ENCODE results near the gene SPOCK3.

The SPOCK3 gene

DNA sequence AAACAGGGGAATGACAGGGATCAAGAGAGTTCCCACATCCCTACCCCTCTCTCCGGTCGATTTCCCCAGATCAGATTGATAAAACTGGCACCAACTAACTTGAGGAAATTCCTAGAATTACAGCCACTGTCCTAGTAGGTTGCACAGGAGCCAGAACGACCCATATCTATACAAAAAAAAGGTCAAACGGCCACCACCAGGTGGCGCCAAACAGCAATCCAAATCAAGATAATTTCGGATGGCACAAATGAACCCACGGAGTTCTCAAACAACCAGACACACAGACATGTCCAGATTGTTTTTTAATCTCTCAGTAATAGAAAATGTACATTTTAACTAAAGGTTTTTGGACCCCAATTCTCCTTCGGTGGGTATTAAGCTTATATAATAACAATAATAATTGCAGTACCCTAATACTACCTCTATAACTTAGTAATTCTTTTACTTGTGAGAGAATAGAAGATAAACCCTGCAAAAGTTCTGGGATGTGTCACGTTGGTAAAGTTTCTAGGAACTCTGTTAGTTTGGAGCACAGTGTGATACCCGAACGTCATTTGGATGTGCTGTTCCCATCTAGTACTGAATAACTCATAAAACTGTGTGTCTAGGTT, 212.6 kb downstream of the SPOCK3 start:
- Mint-ChIP-seq H3K4me3 (no peak overlapping the region), H3K9me3 (no peaks in the 10 kb centered on the region), H3K27me3 (ENCODE audit: low read depth) (no peaks in the 10 kb centered on the region), H3K36me3 (ENCODE audit: low read depth) (no peaks in the 10 kb centered on the region), H3K27ac (no peak overlapping the region), H3K4me1 (peaks cover 4% of the 10 kb centered on the region)
- TF ChIP-seq, protein P1, sequence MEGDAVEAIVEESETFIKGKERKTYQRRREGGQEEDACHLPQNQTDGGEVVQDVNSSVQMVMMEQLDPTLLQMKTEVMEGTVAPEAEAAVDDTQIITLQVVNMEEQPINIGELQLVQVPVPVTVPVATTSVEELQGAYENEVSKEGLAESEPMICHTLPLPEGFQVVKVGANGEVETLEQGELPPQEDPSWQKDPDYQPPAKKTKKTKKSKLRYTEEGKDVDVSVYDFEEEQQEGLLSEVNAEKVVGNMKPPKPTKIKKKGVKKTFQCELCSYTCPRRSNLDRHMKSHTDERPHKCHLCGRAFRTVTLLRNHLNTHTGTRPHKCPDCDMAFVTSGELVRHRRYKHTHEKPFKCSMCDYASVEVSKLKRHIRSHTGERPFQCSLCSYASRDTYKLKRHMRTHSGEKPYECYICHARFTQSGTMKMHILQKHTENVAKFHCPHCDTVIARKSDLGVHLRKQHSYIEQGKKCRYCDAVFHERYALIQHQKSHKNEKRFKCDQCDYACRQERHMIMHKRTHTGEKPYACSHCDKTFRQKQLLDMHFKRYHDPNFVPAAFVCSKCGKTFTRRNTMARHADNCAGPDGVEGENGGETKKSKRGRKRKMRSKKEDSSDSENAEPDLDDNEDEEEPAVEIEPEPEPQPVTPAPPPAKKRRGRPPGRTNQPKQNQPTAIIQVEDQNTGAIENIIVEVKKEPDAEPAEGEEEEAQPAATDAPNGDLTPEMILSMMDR (IDR thresholded peaks at IDR 0.05; ENCODE audit: unreplicated experiment in 3 of 3) = peak; percentile 74 to 86 (median 76)

DNA sequence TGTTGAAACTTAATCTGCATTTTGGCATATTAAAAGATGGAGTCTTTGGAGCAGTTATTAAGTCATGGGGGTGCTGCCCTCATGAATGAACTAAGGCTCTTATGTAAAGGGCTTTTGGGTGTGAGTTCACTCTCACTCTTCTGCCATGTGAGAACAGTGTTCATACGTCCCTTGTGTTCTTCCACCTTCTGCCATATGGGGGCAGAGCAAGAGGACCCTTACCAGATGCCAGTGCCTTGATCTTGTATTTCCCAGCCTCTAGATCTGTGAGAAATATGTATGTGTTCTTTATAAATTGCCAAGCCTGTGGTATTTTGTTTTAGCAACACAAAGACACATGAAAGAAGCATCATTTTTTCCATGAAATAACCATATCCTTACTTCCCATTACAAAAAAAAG, 213.9 kb downstream of the SPOCK3 start:
- Mint-ChIP-seq H3K36me3 (ENCODE audit: low read depth) (no peaks in the 10 kb centered on the region), H3K27ac (no peak overlapping the region), H3K4me3 (no peak overlapping the region), H3K4me1 (peaks cover 4% of the 10 kb centered on the region), H3K27me3 (ENCODE audit: low read depth) (no peaks in the 10 kb centered on the region), H3K9me3 (no peaks in the 10 kb centered on the region)
- TF ChIP-seq, protein P1 (IDR thresholded peaks at IDR 0.05; ENCODE audit: unreplicated experiment in 3 of 3) = peak in 1 of 3 experiments; percentile 17

DNA sequence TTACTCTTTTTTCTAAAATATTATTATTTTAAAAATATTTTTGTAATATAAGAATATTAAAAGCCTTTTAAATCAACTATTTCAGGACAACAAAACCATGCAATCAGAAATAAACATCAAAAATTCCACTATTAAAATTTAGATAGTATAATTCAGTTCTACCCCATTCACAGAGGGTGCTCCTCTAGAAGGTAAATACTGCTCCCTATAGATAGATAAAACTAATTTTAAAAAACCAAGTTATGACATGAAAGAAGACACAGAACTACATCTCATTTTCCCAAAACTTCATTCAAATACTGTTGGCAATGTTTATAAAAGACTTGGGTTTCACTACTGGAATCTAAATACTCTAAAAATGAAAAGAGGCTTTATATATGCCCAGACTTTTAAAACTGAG, 219.3 kb downstream of the SPOCK3 start:
- TF ChIP-seq, protein P1 (IDR thresholded peaks at IDR 0.05; ENCODE audit: unreplicated experiment in 3 of 3) = no peak
- H3K36me3 Mint-ChIP-seq (ENCODE audit: low read depth) = peaks cover 3% of the 10 kb centered on the region
- no peaks in the 10 kb centered on the region for H3K27me3 Mint-ChIP-seq (ENCODE audit: low read depth)
- H3K27ac Mint-ChIP-seq = no peak overlapping the region
- H3K4me3 Mint-ChIP-seq = no peak overlapping the region
- no peaks in the 10 kb centered on the region for H3K9me3 Mint-ChIP-seq
- no peaks in the 10 kb centered on the region for H3K4me1 Mint-ChIP-seq

DNA sequence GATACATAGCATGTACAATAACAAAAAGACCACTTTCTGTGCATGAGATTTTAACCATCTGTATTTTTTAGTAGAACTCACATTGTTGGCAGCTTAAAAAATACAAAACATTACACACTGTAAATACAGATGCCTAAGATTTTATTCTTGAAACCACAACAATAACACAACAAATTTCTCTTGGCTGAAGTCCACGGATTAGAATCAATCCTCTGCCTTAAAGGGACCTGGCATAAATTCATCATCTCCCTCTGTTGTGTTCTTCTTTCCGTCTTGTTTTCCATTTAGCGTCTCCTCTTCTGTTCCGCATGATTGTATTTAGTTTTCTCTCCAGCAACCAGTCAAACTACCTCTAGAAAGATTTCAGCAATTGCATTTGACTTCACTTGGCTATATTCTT, 231.0 kb downstream of the SPOCK3 start:
- Mint-ChIP-seq H3K36me3 (ENCODE audit: low read depth) (peaks cover 3% of the 10 kb centered on the region), H3K4me1 (no peaks in the 10 kb centered on the region), H3K27me3 (ENCODE audit: low read depth) (no peaks in the 10 kb centered on the region), H3K27ac (no peak overlapping the region), H3K4me3 (no peak overlapping the region), H3K9me3 (no peaks in the 10 kb centered on the region)
- TF ChIP-seq, protein P1 (IDR thresholded peaks at IDR 0.05; ENCODE audit: unreplicated experiment in 3 of 3) = no peak

DNA sequence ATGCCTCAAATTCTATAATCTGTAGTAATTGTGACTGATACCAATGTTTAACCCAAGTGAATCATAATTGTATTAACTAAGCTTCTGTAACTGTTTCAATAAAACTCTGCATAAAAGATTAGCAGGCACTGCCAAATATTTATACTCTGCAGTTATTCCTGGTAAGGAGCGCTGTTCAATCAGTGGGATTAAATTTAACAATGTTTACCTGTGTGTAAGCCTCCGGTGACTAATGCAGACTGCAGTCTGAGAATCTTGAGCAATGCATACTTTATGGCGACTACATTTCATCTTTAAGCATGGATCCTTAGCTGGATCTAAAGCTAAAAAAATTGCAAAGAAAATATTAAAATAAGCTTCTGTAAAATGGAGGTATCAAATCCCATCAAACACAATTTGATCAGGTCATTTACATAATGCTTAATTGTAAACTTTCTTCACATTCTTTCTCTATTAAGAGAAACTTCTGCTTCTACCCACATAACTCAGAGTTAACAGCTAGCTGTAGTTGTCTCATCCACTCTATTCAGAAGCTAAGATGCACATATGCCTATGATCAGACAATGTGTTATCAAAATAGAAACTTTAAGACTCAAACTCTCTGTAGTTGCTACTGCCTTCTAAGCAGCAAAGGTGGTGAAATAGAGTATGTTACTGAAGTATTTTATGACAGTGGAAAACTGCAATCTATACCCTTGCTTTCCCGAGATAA, 234.0 kb downstream of the SPOCK3 start:
- TF ChIP-seq, protein P1 (IDR thresholded peaks at IDR 0.05; ENCODE audit: unreplicated experiment in 3 of 3) = no peak
- no peak overlapping the region for H3K27ac Mint-ChIP-seq
- H3K9me3 Mint-ChIP-seq = no peaks in the 10 kb centered on the region
- H3K36me3 Mint-ChIP-seq (ENCODE audit: low read depth) = peaks cover 3% of the 10 kb centered on the region
- H3K4me3 Mint-ChIP-seq = no peak overlapping the region
- no peaks in the 10 kb centered on the region for H3K4me1 Mint-ChIP-seq
- H3K27me3 Mint-ChIP-seq (ENCODE audit: low read depth) = no peaks in the 10 kb centered on the region

DNA sequence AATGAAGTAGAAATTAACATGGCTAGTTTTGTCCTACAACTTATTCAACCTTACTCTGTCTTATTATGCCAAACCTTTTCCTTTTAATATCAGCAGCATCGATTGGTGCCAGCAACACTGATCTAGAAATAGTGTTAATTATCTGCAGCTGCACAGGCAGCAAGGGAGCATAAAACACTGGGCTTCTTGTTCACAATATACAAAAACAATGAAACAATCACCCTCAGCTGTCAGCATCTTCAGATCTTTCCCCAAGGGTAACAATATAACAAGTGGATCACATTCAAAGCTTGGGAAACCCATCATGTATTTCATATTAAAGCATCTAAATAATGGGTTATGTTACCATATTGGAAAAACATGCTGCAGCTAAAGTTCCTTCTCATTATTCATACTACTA, 238.1 kb downstream of the SPOCK3 start:
- TF ChIP-seq, protein P1 (IDR thresholded peaks at IDR 0.05; ENCODE audit: unreplicated experiment in 3 of 3) = no peak
- Mint-ChIP-seq H3K27ac (no peak overlapping the region), H3K4me1 (no peaks in the 10 kb centered on the region), H3K27me3 (ENCODE audit: low read depth) (no peaks in the 10 kb centered on the region), H3K9me3 (no peaks in the 10 kb centered on the region), H3K36me3 (ENCODE audit: low read depth) (no peaks in the 10 kb centered on the region), H3K4me3 (no peak overlapping the region)

All from nephron (organoid).